ENCODE data around the gene RBP3.

The RBP3 gene

DNA sequence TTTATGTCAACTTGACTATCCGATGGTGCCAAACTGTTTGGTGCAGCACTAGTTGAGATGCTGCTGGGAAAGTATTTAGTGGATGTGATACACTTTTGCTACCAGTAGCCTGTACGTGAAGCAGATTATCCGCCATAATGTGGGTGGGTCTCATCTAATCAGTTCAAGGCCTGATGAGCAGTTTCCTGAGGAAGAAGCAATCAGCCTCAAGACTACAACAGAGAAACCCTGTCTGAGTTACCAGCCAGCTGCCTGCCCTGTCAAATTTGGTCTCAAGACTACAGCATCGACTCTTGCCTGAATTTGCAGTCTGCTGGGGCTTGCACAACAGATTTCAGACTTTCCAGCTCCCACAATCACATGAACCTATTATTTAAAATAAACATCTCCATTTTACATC is 10.9 kb upstream of the RBP3 start:
- DNase-seq (ENCODE audit: low read depth): no peak

DNA sequence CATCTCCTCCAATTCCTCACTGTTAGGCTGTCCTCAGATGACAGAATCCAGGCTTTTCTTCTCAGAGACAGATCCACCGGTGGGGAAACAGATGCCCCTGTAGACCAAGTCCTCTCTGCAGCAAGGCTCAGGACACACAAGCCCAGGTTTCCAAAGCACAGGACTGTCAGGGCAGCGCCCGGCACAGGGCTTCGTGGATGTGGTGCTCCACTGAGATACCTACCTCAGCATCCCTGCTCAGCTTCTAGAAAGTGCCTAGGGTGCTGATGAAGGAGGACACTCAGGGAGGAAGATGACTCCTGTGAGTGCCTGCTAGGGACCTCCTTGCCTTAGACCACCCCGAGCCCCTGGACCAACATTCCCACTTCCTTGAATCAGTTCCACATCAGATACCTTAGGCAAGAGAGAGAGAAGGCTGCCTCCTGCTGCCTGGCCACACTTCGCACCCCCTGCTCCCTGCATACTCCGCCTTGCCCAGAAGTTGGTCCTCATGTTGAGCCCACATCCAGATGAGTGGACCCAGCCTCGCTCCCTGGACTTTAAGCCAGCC is 8.9 kb upstream of the RBP3 start:
- no peak for DNase-seq (ENCODE audit: low read depth)

GRCh38 chr10:47339759-47340607 is 8.2 kb upstream of the RBP3 start:
- no peak for DNase-seq (ENCODE audit: low read depth)

GRCh38 chr10:47340608-47341170 is 7.5 kb upstream of the RBP3 start:
- DNase-seq (ENCODE audit: low read depth): peak; percentile 62

- DNase-seq (ENCODE audit: low read depth): no peak
Measured at GRCh38 chr10:47344996-47345870, 2.9 kb upstream of the RBP3 start.

DNA sequence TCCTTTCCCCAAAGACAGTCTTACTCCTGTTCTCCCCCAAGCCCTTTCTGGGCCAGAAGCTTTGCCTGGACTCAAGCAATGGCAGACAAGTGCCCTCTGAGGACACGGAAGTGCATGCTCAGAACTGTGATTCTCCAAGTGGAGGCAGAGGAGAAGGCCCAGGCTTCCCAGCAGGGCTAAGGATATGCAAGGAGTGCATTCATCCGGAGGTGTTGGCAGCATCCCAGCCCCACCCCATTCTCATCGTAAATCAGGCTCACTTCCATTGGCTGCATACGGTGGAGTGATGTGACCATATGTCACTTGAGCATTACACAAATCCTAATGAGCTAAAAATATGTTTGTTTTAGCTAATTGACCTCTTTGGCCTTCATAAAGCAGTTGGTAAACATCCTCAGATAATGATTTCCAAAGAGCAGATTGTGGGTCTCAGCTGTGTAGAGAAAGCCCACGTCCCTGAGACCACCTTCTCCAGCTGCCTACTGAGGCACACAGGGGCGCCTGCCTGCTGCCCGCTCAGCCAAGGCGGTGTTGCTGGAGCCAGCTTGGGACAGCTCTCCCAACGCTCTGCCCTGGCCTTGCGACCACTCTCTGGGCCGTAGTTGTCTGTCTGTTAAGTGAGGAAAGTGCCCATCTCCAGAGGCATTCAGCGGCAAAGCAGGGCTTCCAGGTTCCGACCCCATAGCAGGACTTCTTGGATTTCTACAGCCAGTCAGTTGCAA is 1.4 kb upstream of the RBP3 start:
- no peak for DNase-seq (ENCODE audit: low read depth)

DNA sequence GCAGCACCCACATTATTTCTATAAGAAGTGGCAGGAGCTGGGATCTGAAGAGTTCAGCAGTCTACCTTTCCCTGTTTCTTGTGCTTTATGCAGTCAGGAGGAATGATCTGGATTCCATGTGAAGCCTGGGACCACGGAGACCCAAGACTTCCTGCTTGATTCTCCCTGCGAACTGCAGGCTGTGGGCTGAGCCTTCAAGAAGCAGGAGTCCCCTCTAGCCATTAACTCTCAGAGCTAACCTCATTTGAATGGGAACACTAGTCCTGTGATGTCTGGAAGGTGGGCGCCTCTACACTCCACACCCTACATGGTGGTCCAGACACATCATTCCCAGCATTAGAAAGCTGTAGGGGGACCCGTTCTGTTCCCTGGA is 874 bp upstream of the RBP3 start:
- no peak for DNase-seq (ENCODE audit: low read depth)

GRCh38 chr10:47348661-47349470 is 703 bp downstream of the RBP3 start:
- DNase-seq (ENCODE audit: low read depth): no peak

DNA sequence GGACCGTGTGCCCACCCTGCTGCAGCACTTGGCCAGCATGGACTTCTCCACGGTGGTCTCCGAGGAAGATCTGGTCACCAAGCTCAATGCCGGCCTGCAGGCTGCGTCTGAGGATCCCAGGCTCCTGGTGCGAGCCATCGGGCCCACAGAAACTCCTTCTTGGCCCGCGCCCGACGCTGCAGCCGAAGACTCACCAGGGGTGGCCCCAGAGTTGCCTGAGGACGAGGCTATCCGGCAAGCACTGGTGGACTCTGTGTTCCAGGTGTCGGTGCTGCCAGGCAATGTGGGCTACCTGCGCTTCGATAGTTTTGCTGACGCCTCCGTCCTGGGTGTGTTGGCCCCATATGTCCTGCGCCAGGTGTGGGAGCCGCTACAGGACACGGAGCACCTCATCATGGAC is 1.4 kb downstream of the RBP3 start:
- no peak for DNase-seq (ENCODE audit: low read depth)

DNA sequence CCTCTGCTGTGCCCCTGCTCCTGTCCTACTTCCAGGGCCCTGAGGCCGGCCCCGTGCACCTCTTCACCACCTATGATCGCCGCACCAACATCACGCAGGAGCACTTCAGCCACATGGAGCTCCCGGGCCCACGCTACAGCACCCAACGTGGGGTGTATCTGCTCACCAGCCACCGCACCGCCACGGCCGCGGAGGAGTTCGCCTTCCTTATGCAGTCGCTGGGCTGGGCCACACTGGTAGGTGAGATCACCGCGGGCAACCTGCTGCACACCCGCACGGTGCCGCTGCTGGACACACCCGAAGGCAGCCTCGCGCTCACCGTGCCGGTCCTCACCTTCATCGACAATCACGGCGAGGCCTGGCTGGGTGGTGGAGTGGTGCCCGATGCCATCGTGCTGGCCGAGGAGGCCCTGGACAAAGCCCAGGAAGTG is 1.8 kb downstream of the RBP3 start:
- DNase-seq (ENCODE audit: low read depth): no peak

- DNase-seq (ENCODE audit: low read depth): no peak
Measured at GRCh38 chr10:47350671-47351640, 2.8 kb downstream of the RBP3 start.

DNA sequence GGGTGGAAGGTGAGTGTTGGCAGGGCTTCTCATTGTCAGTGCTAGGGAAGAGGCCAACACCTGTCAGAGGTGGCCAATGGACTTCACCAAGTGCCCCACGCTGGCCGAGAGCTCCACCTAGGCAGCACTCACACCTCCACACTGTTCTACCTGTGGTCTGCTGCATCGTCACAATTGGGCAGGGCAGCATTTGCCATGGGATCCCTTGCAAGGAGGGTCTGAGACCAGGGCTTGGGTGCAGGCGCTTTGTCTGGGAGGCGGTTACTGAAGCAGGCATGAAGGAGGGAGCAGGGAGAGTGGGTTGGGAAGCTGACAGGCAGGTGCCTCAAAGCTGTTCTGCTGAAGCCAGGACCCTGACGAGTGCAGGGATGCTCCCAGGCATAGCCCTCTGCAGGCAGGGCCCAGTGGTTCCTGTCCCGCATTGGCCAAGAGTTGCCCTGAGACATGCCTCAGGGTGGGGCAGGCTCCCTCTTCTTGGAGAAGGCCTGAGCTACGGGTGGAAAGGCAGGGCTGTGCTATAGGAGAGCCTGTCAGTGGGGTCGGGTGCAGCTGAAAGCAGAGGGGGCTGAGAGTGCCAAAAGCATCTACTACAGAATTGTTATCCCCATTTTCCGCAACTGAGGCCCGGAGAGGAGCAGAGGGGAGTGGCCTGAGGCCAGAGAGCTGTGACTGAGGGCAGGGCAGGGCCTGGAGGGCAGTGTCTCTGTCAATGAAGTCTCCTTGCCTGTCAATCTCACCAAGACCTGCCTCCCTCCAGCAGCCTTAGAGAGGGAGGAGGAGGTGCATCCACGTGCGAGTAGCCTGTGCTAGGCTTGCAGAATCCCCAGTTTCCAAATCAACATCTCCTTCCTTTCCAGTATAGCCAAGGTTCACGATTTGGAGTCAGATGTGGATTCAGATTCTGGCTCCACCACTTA is 4.0 kb downstream of the RBP3 start:
- DNase-seq (ENCODE audit: low read depth): no peak

DNA sequence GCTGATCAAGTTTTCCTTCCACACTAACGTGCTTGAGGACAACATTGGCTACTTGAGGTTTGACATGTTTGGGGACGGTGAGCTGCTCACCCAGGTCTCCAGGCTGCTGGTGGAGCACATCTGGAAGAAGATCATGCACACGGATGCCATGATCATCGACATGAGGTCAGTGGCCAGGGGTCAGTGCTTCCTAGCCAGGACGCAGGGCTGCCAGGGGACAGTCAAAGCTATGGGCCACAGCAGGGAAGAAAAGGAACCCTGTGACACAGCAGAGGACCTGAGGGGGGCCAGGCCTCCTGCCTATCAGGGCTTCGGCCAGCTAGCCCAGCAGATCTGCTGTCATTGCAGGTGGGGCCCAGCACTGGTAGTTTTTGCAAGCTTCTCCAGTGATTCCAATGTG is 5.2 kb downstream of the RBP3 start:
- DNase-seq (ENCODE audit: low read depth): no peak

GRCh38 chr10:47354165-47354564 is 6.0 kb downstream of the RBP3 start:
- DNase-seq (ENCODE audit: low read depth): peak; percentile 42

DNA sequence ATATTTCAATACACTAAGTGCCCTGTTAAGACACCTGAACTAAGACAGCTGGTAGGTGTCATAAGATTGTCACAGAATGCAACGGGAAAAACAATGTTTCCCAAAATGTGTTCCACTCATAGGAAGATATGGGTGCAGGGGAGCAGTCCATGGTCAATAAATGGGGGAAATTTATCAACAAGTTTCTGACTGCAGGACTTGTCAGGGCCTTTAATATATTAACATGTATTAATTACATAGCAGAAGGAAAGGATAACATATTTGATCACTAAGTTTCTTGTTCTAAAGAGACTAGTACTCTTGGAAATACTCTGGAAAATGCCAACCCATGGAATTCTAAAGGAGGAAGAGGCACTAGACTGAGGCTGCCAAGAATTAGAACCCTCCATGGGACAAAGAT is 6.7 kb downstream of the RBP3 start:
- DNase-seq (ENCODE audit: low read depth): no peak

DNA sequence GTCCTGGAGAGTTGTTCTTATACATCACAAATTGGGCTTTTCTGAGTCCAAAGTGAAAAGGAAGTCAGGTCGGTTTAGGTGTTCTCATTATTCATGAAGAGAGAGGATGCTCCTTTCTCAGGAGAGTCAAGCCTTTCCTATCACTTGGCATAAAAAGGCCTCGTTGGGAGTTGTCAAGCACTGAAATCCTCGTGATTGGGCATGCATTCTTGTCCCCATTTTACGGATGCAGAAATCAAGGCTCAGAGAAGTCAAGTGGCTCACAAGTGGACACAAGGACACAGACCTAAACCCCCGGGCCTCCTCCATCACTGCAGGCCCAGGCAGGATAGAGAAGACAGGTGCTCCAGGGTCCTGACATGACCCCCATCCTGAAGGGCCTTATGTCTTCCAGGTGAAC is 8.5 kb downstream of the RBP3 start:
- no peak for DNase-seq (ENCODE audit: low read depth)

- no peak for DNase-seq (ENCODE audit: low read depth)
Measured at GRCh38 chr10:47357131-47357582, 9.0 kb downstream of the RBP3 start.

- no peak for DNase-seq (ENCODE audit: low read depth)
Measured at GRCh38 chr10:47357911-47358310, 9.7 kb downstream of the RBP3 start.

DNA sequence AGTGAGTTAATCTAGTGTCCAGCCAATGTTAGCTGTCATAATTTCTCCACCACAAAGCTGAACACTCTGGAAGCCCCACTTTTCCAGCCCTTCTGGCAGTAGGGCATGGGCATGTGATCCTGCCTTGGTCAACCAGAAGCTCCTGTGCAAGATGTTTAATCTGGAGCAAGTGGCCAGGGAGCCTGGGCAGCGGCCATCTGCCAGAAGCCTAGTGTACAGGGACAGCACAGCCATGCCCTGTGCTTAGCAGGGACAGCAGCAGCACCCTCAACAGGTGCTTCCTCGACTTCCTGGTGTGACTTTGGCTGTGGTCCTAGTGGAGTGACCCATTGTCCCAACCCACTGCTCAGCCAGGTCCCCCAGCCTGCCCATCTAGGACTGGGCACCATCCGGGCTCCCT is 10.3 kb downstream of the RBP3 start:
- DNase-seq (ENCODE audit: low read depth): no peak
